ENCODE results near the gene PAQR8.

DNA sequence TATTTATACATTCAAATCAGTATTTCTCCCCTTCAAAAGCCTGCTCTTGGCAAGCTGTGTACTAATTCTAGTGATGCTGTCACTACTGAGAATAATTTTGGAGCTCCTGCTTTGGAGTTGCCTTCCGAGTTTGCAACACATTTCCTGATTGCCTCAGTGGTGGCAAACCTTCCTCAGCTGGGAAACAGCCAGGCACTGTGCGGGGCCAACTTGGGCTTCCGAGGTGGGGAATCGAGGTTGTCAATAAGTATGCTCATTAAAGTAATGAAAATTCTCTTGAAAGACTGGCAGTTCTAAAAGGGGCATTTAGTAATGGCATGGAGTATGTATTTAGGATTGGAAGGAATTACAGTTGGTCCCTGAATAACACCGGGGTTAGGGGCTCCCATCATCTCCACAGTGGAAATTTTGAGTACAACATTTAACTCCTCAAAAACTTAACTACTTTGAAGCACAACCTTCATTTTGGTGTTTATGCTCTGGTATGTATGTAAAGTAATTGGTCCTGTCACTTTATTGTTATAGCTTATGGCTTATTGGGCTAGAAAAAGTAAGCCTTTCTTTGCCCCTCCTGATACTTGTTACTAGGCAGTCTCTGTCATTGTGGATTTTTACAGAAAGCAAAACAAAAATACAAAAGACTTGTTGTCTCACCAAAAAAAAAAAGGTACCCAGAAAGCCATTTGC lies 2.7 kb downstream of the PAQR8 start:
- TF ChIP-seq CTCF (IDR thresholded peaks at IDR 0.05) (no peak), POLR2AphosphoS5 (IDR thresholded peaks at IDR 0.05) (no peak)
